Astrocyte of the spinal cord (primary cell): Measurements from ENCODE around the gene BCKDHB.

ENCODE experiments used
- DNase-seq: peaks from one replicate; pipeline ENCODE4 v3.0.0; 2011; ENCODE audit warnings: low read depth, low spot score
- H3K4me3 ChIP-seq: 2 replicates; pipeline ENCODE4 v1.5.1; 2011; ENCODE audit warnings: low read depth, mild to moderate bottlenecking, low read length, moderate library complexity
- in situ Hi-C: cut with HindIII; loops from 2 replicates; pipeline ENCODE4 v1.10.0; 2017; ENCODE audit warnings: low sequenced_read_pairs
- TF ChIP-seq, protein P1 (sequence below): IDR thresholded peaks from 2 replicates; pipeline ENCODE4 v1.5.1; 2012; ENCODE audit warnings: low read depth, mild to moderate bottlenecking, low read length, inconsistent platforms

BCKDHB gene

DNA sequence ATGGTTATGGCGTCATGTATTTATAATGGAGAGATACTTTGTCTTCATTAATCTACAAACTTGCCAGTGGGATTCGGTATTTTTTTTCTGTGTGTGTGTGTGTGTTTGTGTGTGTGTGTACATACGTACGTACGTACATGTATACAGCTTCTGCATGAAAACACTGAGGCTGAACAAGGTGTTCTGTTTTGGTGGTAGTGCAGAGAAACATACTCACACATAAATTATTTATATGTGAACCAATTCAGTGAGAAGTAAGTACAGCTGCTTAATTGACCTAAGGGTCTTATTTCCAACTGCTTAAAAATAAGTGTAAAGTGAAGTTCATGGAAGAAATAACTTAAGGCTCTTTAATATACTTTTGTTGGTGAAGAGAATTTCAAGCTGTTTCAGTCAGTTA is 234.2 kb downstream of the BCKDHB start:
- TF ChIP-seq, protein P1, sequence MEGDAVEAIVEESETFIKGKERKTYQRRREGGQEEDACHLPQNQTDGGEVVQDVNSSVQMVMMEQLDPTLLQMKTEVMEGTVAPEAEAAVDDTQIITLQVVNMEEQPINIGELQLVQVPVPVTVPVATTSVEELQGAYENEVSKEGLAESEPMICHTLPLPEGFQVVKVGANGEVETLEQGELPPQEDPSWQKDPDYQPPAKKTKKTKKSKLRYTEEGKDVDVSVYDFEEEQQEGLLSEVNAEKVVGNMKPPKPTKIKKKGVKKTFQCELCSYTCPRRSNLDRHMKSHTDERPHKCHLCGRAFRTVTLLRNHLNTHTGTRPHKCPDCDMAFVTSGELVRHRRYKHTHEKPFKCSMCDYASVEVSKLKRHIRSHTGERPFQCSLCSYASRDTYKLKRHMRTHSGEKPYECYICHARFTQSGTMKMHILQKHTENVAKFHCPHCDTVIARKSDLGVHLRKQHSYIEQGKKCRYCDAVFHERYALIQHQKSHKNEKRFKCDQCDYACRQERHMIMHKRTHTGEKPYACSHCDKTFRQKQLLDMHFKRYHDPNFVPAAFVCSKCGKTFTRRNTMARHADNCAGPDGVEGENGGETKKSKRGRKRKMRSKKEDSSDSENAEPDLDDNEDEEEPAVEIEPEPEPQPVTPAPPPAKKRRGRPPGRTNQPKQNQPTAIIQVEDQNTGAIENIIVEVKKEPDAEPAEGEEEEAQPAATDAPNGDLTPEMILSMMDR: no peak
- no peak overlapping the region for H3K4me3 ChIP-seq
- in situ Hi-C loops: no loop called here
- DNase-seq: no peak

DNA sequence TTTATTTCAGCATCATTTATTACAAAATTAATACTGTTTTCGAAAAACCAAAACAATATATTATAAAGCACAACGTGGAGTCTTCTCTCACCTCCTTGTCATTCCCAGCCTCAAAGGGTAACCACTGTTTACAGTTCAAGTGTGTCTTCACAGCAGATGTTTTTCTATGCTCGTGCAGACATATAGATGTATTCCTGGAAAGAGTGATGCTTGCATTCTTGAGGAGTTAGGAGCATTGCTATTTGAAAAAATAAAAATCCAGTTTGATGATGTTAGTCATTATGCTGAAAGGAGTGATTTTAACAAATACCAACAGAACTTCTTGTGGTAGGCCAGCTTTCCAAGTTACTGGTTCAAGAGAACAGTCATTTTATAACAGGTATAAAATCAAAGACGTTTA is 234.9 kb downstream of the BCKDHB start:
- TF ChIP-seq, protein P1: no peak
- DNase-seq: peak; percentile 71
- H3K4me3 ChIP-seq: no peak overlapping the region
- in situ Hi-C loops: no loop called here

DNA sequence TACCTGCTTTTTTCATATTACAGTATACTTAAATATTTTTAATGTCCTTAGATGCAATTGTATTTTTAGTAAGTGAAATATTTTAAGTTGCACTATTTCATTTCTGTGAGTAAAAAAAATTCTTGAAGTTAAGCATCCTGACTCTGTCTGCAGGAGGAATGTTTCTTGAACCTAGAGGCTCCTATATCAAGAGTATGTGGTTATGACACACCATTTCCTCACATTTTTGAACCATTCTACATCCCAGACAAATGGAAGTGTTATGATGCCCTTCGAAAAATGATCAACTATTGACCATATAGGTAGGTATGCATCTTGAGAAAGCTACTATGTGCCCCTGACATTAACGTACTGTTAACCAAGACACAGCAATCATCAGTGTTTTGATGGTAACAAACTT is 237.0 kb downstream of the BCKDHB start:
- in situ Hi-C loops: no loop called here
- TF ChIP-seq, protein P1: no peak
- no peak for DNase-seq
- H3K4me3 ChIP-seq: no peak overlapping the region

DNA sequence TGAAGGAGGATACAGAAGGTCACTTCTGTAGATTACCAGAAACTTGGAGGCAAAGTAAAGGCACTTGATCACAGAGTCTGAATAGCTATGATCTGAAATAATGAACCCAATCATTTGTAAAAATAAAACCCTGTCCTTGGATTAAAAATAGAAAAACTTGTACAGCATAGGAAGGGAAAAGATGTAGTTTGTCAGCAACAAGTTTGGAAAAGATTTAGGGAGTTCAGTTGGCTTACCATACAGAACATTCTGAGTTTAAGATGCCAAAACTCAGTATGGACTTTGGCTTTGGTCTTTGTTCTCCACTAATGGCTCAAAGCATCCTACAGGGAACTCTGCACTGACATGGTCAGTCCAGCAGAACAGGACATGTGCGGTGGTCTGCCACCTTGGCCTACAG is 240.6 kb downstream of the BCKDHB start:
- no peak overlapping the region for H3K4me3 ChIP-seq
- DNase-seq: no peak
- TF ChIP-seq, protein P1: no peak
- in situ Hi-C loops: no loop called here

DNA sequence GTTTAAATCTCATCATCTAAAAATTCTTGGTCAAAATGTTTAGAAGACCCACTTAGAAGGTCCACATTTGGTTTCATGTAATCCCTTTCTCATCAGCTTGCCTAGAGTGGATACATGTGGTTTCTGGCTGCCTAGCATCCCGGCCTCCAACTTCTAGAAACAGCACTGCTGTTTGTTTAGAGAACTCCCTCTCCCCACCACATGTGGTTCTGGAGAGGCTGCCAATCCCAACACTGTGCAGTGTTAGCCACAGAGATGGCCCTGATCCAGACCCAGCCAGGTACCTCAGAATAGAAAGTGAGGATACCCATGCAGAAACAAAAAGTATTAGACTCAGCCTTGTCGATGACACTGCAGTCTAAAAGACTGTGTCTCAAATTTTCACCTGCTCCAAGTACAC is 241.8 kb downstream of the BCKDHB start:
- TF ChIP-seq, protein P1: no peak
- peak; percentile 88 for DNase-seq
- in situ Hi-C loops: no loop called here
- H3K4me3 ChIP-seq: no peak overlapping the region

DNA sequence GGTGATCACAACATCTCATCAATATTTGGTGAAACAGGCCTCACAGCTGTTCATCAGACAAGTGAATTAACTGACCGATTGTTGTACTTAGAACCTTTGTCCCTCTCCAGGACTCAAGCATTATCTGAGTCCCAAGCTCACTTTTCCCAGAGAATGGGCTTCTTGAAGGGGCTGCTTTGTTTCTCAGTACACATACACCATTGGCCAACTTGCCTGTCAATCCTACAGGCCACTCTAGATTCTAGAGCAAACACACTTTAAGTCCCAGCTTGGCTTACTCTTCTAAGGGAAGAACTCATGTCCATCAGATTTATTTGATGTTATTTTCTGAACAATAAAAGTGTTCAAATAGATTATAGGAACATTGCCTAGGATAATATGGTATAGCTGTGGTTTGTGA is 249.5 kb downstream of the BCKDHB start:
- TF ChIP-seq, protein P1: no peak
- no peak for DNase-seq
- no peak overlapping the region for H3K4me3 ChIP-seq
- in situ Hi-C loops: no loop called here

DNA sequence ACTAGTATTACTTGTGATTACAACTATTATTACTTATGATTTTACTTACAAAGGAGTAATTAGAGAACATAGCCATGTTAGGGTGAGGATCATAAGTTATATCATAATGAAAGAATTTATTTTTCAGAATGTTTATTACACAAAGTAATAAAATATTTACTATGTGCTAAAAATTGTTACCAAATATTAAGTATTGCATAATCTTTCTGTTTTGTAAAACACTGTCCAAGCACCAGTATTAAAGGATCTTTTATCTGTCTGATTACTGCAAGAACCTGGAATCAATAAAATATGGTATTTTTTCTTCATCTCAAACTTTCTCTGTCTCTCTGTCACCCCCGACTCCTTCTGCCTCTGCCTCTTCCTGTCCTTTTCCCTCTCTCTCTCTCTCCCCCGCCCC is 250.1 kb downstream of the BCKDHB start:
- no peak overlapping the region for H3K4me3 ChIP-seq
- in situ Hi-C loops: no loop called here
- DNase-seq: no peak
- TF ChIP-seq, protein P1: no peak
